Natural killer cell (primary cell): ENCODE data around the gene TRIM28. TPM values are rescaled to one million over a fixed set of nuclear protein-coding genes. Genes with fewer than 3 reads are reported as not detected.

Experiments
- ATAC-seq, 3 donors: fragments of 150-1000 bp in 2 of 3; fragments of 200-7000 bp in 1 of 3; cut with Tn5 transposase; 1 replicate in 1 of 3; 2 replicates in 2 of 3; pipeline ENCODE4 v1.10.0; 2021; ENCODE audit warnings: mild to moderate bottlenecking in 2 of 3, moderate library complexity in 2 of 3
- DNase-seq, 2 donors: peaks; one replicate each; pipeline versions ENCODE4 v3.0.0 to v3.0.0-alpha.2; 2013 to 2021; ENCODE audit warnings: mixed read lengths in 1 of 2
- H3K27ac ChIP-seq: one replicate; pipeline ENCODE4 v1.5.1; 2013; ENCODE audit warnings: mild to moderate bottlenecking, low read length
- H3K27me3 ChIP-seq: one replicate; pipeline ENCODE4 v1.6.1; 2013; ENCODE audit warnings: low read length; ENCODE audit not compliant: control insufficient read depth, insufficient read depth
- H3K36me3 ChIP-seq: one replicate; pipeline ENCODE4 v1.6.1; 2013; ENCODE audit warnings: low read length; ENCODE audit not compliant: control insufficient read depth, insufficient read depth
- H3K4me1 ChIP-seq: one replicate; pipeline ENCODE4 v1.6.1; 2013; ENCODE audit warnings: low read length; ENCODE audit not compliant: control insufficient read depth, insufficient read depth
- H3K4me3 ChIP-seq: one replicate; pipeline ENCODE4 v1.5.1; 2013; ENCODE audit warnings: low read length
- H3K9me3 ChIP-seq: one replicate; pipeline ENCODE4 v1.6.1; 2013; ENCODE audit warnings: low read length; ENCODE audit not compliant: control insufficient read depth, insufficient read depth
- H3K27ac Mint-ChIP-seq, 2 donors: one replicate each; pipeline ENCODE4 v1.8.0; 2022; ENCODE audit warnings: mild to moderate bottlenecking in 2 of 2, mixed read lengths in 2 of 2, moderate library complexity in 1 of 2
- H3K27me3 Mint-ChIP-seq, 2 donors: one replicate each; pipeline ENCODE4 v1.8.0; 2022; ENCODE audit warnings: low read depth in 2 of 2, mixed read lengths in 2 of 2
- H3K36me3 Mint-ChIP-seq: one replicate; pipeline ENCODE4 v1.8.0; 2022; ENCODE audit warnings: mixed read lengths
- H3K4me1 Mint-ChIP-seq, 2 donors: one replicate each; pipeline ENCODE4 v1.8.0; 2022; ENCODE audit warnings: mixed read lengths in 2 of 2
- H3K4me3 Mint-ChIP-seq: one replicate; pipeline ENCODE4 v1.8.0; 2022; ENCODE audit warnings: mild to moderate bottlenecking, moderate library complexity, mixed read lengths
- H3K9me3 Mint-ChIP-seq, 2 donors: one replicate each; pipeline ENCODE4 v1.8.0; 2022; ENCODE audit warnings: mixed read lengths in 2 of 2
- CTCF ChIP-seq: fragments of 200-600 bp; IDR thresholded peaks from one replicate; pipeline ENCODE4 v1.8.0; 2022; ENCODE audit warnings: antibody characterized with exemption
- WGBS: methylation state at CpG from one replicate; pipeline ENCODE4 v1.1.7; 2013; ENCODE audit warnings: missing lambda C conversion rate; ENCODE audit not compliant: insufficient coverage; 5-methylcytosine and 5-hydroxymethylcytosine counted together
- intact Hi-C: fragments of 100-400 bp; cut with micrococcal nuclease; formaldehyde crosslinking; loops from one replicate; pipeline ENCODE4 v1.14.2; 2022
- total RNA-seq, 4 donors: library from RNA; stranded (reverse); fragments of 120-200 nt in 1 of 4; gene quantifications; one replicate each; pipeline versions ENCODE4 v1.2.3 to v1.2.4, GENCODE V29; 2013 to 2022

The TRIM28 gene
- total RNA-seq, 3 donors from 2014 or later (not counting 1 experiment from before 2014, with no cell fraction given): 330 to 451 (median 408) TPM

- Mint-ChIP-seq H3K9me3 (no peaks in the 10 kb centered on the region), H3K27ac (no peak overlapping the region), H3K36me3 (no peaks in the 10 kb centered on the region), H3K4me3 (no peak overlapping the region), H3K4me1 (peaks cover 23 to 32% of the 10 kb centered on the region in 2 donors), H3K27me3 (no peaks in the 10 kb centered on the region)
- H3K36me3 ChIP-seq: peaks cover 4% of the 10 kb centered on the region
- DNase-seq (no peak), ATAC-seq (no peak)
- no peaks in the 10 kb centered on the region for H3K27me3 ChIP-seq
- WGBS: 100% methylated on average over 4 of the region's 5 CpGs
- intact Hi-C loops: no loop called here
- no peaks in the 10 kb centered on the region for H3K9me3 ChIP-seq
- no peak overlapping the region for H3K4me3 ChIP-seq
- H3K27ac ChIP-seq: no peak overlapping the region
- H3K4me1 ChIP-seq: peaks cover 26% of the 10 kb centered on the region
- TF ChIP-seq CTCF: no peak
Measured at GRCh38 chr19:58566989-58567388, 23.1 kb downstream of the TRIM28 start.

GRCh38 chr19:58568453-58569130 lies 24.7 kb downstream of the TRIM28 start:
- DNase-seq (peak in 1 of 2 donors; percentile 10), ATAC-seq (no peak)
- Mint-ChIP-seq H3K4me3 (no peak overlapping the region), H3K4me1 (peaks cover 26 to 32% of the 10 kb centered on the region in 2 donors), H3K9me3 (peaks cover 0 to 2% of the 10 kb centered on the region in 2 donors), H3K36me3 (no peaks in the 10 kb centered on the region), H3K27ac (peak overlapping the region in 1 of 2 donors; percentile 64), H3K27me3 (no peaks in the 10 kb centered on the region)
- no peaks in the 10 kb centered on the region for H3K9me3 ChIP-seq
- H3K4me1 ChIP-seq: peaks cover 19% of the 10 kb centered on the region
- no peak overlapping the region for H3K4me3 ChIP-seq
- intact Hi-C loops: no loop called here
- H3K36me3 ChIP-seq: peaks cover 4% of the 10 kb centered on the region
- no peak for TF ChIP-seq CTCF
- no peaks in the 10 kb centered on the region for H3K27me3 ChIP-seq
- H3K27ac ChIP-seq: no peak overlapping the region
- 91% methylated on average over 4 of the region's 4 CpGs for WGBS

GRCh38 chr19:58569191-58569942 lies 25.5 kb downstream of the TRIM28 start:
- DNase-seq: peak in 1 of 2 donors; percentile 12
- Mint-ChIP-seq H3K4me3 (no peak overlapping the region), H3K4me1 (peaks cover 25 to 33% of the 10 kb centered on the region in 2 donors), H3K27ac (peak overlapping the region in 1 of 2 donors; percentile 64), H3K27me3 (no peaks in the 10 kb centered on the region), H3K9me3 (peaks cover 0 to 6% of the 10 kb centered on the region in 2 donors), H3K36me3 (no peaks in the 10 kb centered on the region)
- H3K9me3 ChIP-seq: no peaks in the 10 kb centered on the region
- H3K4me3 ChIP-seq: no peak overlapping the region
- no peak overlapping the region for H3K27ac ChIP-seq
- no peaks in the 10 kb centered on the region for H3K27me3 ChIP-seq
- 88% methylated on average over 3 of the region's 6 CpGs for WGBS
- peaks cover 4% of the 10 kb centered on the region for H3K36me3 ChIP-seq
- peaks cover 22% of the 10 kb centered on the region for H3K4me1 ChIP-seq
- no peak for TF ChIP-seq CTCF
- ATAC-seq: no peak
- intact Hi-C loops: no loop called here
